ENCODE results near the gene ITGA11.

Gene ITGA11

DNA sequence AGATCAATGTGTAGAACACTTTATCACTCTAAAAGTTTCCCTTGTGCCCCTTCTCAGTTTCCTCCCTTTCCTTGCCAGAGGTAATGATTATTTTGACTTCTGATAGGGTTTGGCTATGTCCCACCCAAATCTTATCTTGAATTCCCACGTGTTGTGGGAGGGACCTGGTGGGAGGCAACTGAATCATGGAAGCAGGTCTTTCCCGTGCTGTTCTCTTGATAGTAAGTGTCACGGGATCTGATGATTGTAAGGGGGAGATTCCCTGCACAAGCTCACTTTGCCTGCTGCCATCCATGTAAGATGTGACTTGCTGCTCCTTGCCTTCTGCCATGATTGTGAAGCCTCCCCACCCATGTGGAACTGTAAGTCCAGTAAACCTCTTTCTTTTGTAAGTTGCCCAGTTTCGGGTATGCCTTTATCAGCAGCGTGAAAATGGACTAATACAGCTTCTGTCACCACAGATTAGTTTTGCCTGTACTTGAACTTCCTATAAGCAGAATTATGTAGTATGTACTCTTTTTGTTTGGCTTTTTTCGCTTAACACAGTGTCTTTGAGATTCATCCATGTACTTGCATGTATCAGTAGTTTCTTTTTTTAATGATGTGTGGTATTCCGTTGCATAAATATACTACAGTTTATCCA is 147.2 kb downstream of the ITGA11 start:
- no peaks in the 10 kb centered on the region for H3K27me3 Mint-ChIP-seq
- H3K4me1 Mint-ChIP-seq (ENCODE audit: low read depth) = peaks cover 89% of the 10 kb centered on the region
- H3K9me3 Mint-ChIP-seq = no peaks in the 10 kb centered on the region
- no peak overlapping the region for H3K4me3 Mint-ChIP-seq
- no peak overlapping the region for H3K27ac Mint-ChIP-seq
- H3K36me3 Mint-ChIP-seq (ENCODE audit: low read depth) = peaks cover 65% of the 10 kb centered on the region

DNA sequence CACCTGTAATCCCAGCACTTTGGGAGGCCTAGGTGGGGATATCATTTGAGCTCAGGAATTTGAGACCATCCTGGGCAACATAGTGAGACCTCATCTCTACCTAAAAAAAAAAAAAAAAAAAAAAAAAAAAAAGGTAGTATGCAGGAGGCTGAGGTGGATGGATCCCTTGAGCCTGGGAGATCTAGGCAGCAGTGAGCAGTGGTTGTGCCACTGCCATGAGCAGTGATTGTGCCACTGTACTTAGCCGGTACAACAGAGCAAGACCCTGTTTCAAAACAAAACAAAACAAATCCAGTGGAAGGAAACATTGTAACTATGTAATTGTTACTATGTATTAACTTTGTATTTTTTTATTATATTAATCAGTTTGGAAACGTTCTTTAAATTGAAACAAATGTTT is 148.6 kb downstream of the ITGA11 start:
- H3K27me3 Mint-ChIP-seq = no peaks in the 10 kb centered on the region
- no peak overlapping the region for H3K4me3 Mint-ChIP-seq
- peaks cover 65% of the 10 kb centered on the region for H3K36me3 Mint-ChIP-seq (ENCODE audit: low read depth)
- peak overlapping the region; percentile 37 for H3K27ac Mint-ChIP-seq
- H3K4me1 Mint-ChIP-seq (ENCODE audit: low read depth) = peaks cover 86% of the 10 kb centered on the region
- no peaks in the 10 kb centered on the region for H3K9me3 Mint-ChIP-seq

DNA sequence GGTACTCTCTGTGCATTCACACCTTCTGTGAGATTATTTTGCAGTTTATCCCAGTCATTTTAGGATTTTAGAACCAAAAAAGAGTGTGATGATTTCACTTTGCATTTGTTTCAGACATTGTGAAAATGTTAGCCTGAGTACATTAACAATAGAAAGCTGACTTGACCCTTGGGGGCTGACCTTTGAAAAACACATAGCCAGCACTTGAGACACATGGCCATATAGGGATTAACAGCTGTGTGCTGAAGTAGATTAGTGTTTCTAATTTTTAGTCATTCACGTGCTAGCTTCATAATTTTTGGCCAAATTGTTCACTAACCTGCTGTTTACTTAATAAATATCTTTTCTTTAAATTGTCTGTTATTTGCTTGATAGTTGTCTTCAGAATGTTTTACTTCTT is 151.0 kb downstream of the ITGA11 start:
- Mint-ChIP-seq H3K27ac (no peak overlapping the region), H3K9me3 (no peaks in the 10 kb centered on the region), H3K4me3 (peak overlapping the region; percentile 98), H3K36me3 (ENCODE audit: low read depth) (peaks cover 48% of the 10 kb centered on the region), H3K4me1 (ENCODE audit: low read depth) (peaks cover 78% of the 10 kb centered on the region), H3K27me3 (no peaks in the 10 kb centered on the region)

DNA sequence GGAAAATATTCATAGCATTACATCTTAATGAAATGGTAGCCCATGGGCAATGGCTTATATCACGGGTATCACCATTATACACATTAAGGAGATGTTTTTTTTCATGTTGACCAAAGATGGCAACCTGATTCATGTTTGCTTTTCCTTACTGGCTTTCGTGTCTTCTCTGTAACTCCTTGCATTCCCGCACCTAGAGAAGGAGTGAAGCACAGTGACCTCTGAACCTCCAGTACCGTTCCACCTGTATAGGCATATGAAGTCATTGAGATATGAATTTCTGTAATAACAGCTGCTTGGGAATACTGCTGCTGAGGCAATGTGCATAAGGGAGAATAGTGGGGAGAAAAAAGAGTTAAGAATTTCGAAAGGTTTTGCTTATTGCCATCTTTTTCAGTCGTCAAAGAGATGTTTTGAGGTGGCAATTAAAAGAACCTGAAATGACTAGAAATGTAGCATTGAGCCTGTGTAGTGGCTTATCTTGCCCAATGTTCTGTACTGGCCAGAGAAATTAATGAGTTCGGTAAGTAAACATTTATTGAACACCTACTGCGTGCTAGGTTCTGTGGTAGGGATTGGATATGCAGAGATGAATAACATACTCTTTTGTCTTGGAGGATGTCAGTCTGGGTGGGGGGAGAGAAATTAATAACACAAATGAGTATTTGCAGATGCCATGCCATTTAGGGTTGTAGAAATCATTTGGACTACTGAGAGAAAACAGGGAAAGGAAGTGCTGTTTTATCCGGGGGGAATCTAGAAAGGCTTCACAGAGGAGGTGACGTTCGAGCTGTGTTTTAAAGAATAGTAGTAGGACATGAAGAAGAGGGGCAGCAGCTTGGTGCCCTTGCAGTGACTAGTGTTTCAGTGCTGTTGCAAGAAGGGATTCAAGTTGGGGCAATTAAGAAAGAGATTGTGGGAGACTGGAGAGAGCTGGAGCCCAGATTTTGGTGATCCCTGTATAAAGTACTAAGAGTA is 151.9 kb downstream of the ITGA11 start:
- no peaks in the 10 kb centered on the region for H3K9me3 Mint-ChIP-seq
- H3K4me1 Mint-ChIP-seq (ENCODE audit: low read depth) = peaks cover 75% of the 10 kb centered on the region
- H3K4me3 Mint-ChIP-seq = peak overlapping the region; percentile 98
- peak overlapping the region; percentile 42 for H3K27ac Mint-ChIP-seq
- no peaks in the 10 kb centered on the region for H3K27me3 Mint-ChIP-seq
- H3K36me3 Mint-ChIP-seq (ENCODE audit: low read depth) = peaks cover 38% of the 10 kb centered on the region

DNA sequence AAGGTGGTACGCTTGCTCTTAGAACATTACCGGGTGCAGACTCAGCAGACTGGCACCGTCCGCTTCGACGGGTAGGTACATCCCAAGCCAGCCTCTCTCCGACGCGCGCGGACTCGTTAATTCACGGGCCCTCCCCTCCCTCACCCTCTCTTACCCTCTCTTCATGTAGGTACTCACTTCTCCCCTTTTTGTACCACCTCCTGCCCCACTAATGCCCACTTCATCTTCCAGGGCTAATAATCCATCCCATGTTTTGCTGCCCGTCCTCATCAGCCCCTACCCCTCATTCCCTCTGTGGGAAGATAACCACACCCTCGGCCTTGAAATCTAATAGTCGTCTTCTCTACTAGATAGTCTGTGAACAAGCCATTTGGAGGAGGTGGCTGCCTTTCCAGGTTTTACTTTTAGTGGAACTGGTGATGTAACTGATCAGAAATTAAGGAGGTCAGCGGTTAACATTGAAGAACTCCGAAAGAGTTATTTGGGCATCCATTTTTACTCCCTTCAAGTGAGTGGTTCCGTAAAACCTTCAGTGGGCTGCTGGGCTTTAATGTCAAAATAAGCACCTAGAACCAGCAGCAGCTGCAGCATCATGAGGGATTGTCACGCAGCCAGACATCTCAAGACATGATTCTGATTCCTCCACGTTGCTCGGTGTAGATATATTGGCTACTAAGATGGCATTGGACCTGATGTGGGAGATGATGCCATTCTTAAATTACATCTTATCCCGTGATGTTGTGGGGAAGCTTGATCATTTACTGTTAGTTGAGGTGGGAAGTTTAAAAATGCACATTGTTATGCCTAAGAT is 153.2 kb downstream of the ITGA11 start:
- H3K4me1 Mint-ChIP-seq (ENCODE audit: low read depth) = peaks cover 66% of the 10 kb centered on the region
- H3K4me3 Mint-ChIP-seq = peak overlapping the region; percentile 98
- peaks cover 30% of the 10 kb centered on the region for H3K36me3 Mint-ChIP-seq (ENCODE audit: low read depth)
- H3K9me3 Mint-ChIP-seq = no peaks in the 10 kb centered on the region
- peak overlapping the region; percentile 92 for H3K27ac Mint-ChIP-seq
- no peaks in the 10 kb centered on the region for H3K27me3 Mint-ChIP-seq

DNA sequence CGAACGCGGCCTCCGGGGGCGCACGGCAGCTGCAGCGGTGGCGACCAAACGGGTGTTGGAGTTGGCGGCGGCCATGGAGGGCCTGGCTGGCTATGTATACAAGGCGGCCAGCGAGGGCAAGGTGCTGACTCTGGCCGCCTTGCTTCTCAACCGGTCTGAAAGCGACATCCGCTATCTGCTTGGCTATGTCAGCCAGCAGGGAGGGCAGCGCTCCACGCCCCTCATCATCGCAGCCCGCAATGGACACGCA is 153.7 kb downstream of the ITGA11 start:
- Mint-ChIP-seq H3K27me3 (no peaks in the 10 kb centered on the region), H3K36me3 (ENCODE audit: low read depth) (peaks cover 30% of the 10 kb centered on the region), H3K4me1 (ENCODE audit: low read depth) (peaks cover 65% of the 10 kb centered on the region), H3K4me3 (peak overlapping the region; percentile 98), H3K9me3 (no peaks in the 10 kb centered on the region), H3K27ac (peak overlapping the region; percentile 92)

DNA sequence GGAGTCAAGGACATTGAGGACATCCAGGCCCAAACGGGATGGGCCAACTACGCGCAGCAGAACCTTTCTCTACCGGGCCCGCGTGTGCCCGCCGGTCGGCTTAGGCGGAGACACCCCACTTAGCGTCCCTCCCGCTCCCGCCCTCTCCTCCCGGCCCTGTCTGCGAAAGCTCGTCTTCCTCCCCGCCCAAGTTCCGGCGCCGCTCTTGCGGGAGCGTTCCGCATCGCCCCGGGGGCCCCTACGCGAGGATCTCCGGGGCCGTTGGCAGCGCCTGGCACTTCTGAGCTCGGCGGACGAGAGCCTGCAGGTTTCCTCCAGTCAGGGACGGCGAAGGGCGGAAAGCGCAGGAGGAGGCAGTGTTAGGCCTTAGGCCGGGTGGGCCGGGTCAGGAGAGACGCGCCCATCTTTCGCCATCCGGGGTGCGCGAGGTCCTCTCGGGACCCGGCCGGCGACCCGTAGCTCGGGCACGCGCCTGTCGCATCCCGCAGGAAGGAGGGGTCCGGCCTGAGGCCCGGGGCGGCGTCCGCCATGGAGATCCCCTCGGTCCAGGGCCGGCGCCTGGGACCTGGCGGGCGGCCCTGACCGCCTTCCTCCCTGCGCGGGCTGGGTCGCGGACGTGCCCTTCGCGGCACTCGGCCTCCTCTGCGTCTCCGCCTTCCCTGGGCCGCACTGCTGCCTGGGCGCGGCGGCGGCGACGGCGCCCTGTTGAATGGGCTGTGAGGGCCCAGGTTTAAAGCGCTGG is 154.2 kb downstream of the ITGA11 start, which contains the start of gene FEM1B:
FEM1B (plus strand) TSS at position 143 of the 742 bp plus-strand sequence. CDS start 673 bp downstream, outside the sequence.
- Mint-ChIP-seq H3K9me3 (no peaks in the 10 kb centered on the region), H3K27ac (peak within 1 kb of the TSS; percentile 98), H3K4me1 (ENCODE audit: low read depth) (peaks cover 66% of the 10 kb centered on the region), H3K36me3 (ENCODE audit: low read depth) (peaks cover 30% of the 10 kb centered on the region), H3K27me3 (no peaks in the 10 kb centered on the region), H3K4me3 (peak within 1 kb of the TSS; percentile 98)

DNA sequence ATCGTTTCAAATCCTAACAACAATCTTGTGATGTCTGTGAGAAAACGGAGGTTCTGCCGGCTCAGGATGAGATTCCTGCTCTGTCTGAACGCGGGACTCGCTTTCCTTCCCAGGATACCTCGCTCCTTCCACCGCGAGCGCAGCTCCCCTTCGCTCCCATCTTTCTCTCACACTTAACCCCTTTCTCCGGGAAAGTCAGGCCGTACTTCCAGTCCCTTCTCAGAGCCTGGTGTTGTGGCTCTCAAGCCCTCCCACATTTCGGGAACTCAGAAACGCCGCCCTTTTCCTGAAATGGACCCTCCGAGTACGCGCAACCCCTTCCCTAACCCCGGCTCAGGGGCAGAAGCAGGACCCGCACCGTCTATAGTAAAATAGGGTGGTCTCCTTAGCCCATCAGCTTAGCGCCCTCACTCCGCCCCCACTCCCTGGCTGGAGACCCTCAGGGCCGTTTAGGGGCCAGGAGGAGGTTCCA is 154.8 kb downstream of the ITGA11 start:
- Mint-ChIP-seq H3K36me3 (ENCODE audit: low read depth) (peaks cover 30% of the 10 kb centered on the region), H3K27ac (peak overlapping the region; percentile 98), H3K27me3 (no peaks in the 10 kb centered on the region), H3K4me3 (peak overlapping the region; percentile 98), H3K4me1 (ENCODE audit: low read depth) (peaks cover 64% of the 10 kb centered on the region), H3K9me3 (no peaks in the 10 kb centered on the region)

DNA sequence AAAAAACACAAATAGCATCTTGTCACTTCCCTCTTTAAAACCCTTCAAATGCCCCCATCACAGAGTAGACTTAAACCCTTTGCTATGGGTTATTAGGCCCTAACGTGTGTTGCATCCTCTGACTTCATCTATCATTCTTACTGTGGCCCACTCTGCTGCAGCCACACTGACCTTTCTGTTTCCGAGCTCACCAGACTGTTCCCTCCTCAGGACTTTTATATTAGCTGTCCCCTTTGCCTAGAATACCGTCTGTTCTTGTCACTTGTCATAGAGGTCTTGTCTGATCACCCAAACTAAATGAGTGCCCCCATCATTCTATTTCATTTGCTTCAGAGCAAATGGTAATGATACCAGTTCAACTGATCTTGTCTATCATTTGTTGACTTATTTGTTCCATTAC is 155.3 kb downstream of the ITGA11 start:
- Mint-ChIP-seq H3K27ac (peak overlapping the region; percentile 98), H3K4me3 (peak overlapping the region; percentile 98), H3K9me3 (no peaks in the 10 kb centered on the region), H3K27me3 (no peaks in the 10 kb centered on the region), H3K36me3 (ENCODE audit: low read depth) (peaks cover 25% of the 10 kb centered on the region), H3K4me1 (ENCODE audit: low read depth) (peaks cover 59% of the 10 kb centered on the region)

DNA sequence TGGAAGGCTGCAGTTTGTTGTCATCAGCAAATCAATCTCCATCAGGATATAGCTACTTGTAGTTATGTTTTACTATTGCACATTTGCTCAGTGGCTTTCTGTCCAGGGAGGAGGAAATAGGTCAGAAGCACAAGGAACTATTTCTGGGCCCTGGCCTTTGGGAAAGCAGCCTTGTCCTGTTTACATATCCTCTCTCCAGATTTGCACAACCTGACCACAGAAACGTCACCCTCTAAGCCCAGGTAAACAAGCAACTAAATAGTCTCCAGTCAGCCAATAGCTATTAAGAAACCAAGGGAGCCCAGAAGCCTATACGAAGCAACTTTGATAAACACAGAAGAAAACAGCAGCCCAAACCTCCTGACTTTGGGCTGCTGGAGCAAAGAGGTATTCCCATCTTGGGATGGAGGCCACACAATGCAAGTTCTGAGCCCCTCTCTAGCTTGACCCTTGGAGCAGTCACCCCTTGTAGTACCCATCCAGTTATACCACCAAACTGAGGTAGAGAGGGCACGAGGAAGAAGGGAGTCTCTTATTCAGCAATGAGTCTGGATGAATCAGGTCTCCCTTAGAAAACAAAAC is 156.7 kb downstream of the ITGA11 start:
- Mint-ChIP-seq H3K4me1 (ENCODE audit: low read depth) (peaks cover 45% of the 10 kb centered on the region), H3K4me3 (no peak overlapping the region), H3K36me3 (ENCODE audit: low read depth) (peaks cover 13% of the 10 kb centered on the region), H3K9me3 (no peaks in the 10 kb centered on the region), H3K27ac (peak overlapping the region; percentile 18), H3K27me3 (no peaks in the 10 kb centered on the region)

DNA sequence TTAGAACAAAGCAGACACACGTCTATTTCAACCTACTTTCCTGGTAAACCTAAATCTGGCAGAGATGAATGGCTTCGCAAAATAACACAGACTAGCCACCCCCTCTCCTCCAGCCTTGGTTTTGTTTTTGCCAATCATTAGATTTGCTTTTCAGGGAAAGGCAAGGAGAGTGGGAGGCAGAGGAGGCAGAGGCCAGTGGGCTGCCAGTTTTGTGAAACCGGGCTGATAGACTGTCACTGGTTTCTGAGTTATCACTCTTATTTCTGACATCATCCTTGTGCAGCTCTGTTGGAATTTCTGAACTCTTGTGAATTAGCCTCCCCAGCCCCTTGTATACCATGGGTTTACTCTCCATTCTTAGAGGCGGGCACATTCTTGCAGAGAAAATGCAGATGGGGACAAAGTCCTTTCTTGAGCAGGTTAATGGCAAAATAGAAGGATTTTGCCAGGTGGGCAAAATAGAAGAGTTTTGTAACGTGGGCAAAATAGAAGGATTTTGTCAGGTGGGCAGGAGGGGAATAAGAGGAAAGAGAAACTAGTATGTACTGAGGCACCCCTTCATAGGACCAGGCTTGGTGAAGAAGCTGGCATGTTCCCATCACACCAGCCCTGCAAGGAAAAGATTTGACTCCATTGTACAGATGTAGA is 157.6 kb downstream of the ITGA11 start:
- H3K4me1 Mint-ChIP-seq (ENCODE audit: low read depth) = peaks cover 35% of the 10 kb centered on the region
- H3K4me3 Mint-ChIP-seq = no peak overlapping the region
- H3K27ac Mint-ChIP-seq = no peak overlapping the region
- no peaks in the 10 kb centered on the region for H3K27me3 Mint-ChIP-seq
- H3K9me3 Mint-ChIP-seq = no peaks in the 10 kb centered on the region
- H3K36me3 Mint-ChIP-seq (ENCODE audit: low read depth) = peaks cover 4% of the 10 kb centered on the region

DNA sequence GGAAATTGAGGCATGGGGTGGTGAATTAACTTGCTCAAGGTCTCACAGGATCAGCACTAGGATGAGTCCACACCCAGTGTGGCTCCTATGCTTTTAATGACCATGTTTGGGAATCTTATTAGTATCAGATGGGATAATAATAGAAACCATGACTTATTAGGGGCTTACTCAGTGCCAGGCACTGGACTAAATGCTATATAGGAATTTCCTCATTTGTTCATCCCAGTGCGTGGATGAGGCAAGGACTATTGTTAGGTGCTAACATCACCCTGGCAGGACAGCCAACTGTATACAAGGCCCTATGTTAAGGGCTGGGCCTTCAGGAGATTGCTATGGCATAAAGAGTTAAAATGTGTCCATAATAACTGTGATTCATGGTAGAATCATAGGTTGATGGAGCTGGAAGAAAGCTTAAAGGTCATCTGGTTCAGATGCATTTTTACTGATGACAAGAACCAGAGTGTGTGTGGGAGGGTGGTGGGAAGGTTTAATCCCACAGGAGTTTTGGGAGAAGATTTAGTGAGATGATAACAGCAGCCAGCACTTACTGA is 159.2 kb downstream of the ITGA11 start:
- H3K27ac Mint-ChIP-seq = no peak overlapping the region
- no peaks in the 10 kb centered on the region for H3K36me3 Mint-ChIP-seq (ENCODE audit: low read depth)
- H3K4me3 Mint-ChIP-seq = no peak overlapping the region
- peaks cover 30% of the 10 kb centered on the region for H3K4me1 Mint-ChIP-seq (ENCODE audit: low read depth)
- no peaks in the 10 kb centered on the region for H3K9me3 Mint-ChIP-seq
- no peaks in the 10 kb centered on the region for H3K27me3 Mint-ChIP-seq

DNA sequence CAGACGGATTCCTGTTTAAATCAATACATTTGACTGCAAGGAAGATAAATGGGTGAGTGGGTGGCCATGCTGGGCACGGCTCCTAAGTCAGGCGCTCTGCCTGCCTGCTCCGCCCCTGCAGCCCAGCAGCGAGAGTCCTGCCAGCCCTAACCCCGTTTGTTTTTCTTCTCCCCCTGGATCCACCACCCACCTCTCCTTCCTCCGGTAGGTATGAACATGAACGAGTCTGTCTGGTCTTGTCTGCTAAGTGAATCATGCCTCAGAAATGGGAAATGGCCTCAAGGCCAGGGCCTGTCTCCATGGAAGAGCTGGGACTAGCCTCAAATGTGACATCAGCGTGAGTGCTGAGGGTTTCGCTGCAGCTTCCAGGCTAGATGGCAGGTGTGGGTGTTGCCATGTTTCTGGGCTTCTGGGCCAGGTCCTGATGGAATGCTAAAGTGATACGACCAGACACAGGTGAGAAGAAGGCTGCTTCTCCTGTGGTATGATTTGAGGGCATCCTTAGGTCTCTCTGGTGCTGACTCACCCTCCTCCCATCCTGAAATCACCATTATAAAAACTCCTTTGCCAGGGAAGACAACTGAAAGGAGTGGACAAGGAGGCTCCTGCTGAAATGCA is 160.0 kb downstream of the ITGA11 start:
- H3K36me3 Mint-ChIP-seq (ENCODE audit: low read depth) = no peaks in the 10 kb centered on the region

More for the DNA sequence above, 160.0 kb downstream of the ITGA11 start:
- H3K9me3 Mint-ChIP-seq = no peaks in the 10 kb centered on the region
- no peaks in the 10 kb centered on the region for H3K27me3 Mint-ChIP-seq
- H3K4me1 Mint-ChIP-seq (ENCODE audit: low read depth) = peaks cover 25% of the 10 kb centered on the region
- H3K27ac Mint-ChIP-seq = no peak overlapping the region
- H3K4me3 Mint-ChIP-seq = no peak overlapping the region
